Right lobe of liver (tissue), 6 donors: Measurements from ENCODE around the gene MT1E. TPM values are rescaled to one million over a fixed set of nuclear protein-coding genes. Genes with fewer than 3 reads are reported as not detected.
A peak's percentile ranks its signal among the peaks of the same experiment; 100 is the strongest.

Experiments
- ATAC-seq, 4 donors: fragments of 200-7000 bp; cut with Tn5 transposase; one replicate each; pipeline ENCODE4 v1.9.1; 2020; ENCODE audit warnings: mild to moderate bottlenecking in 4 of 4, moderate library complexity in 4 of 4
- DNase-seq, 3 donors: peaks; one replicate each; pipeline ENCODE4 v3.0.0-alpha.2; 2020
- H3K27ac ChIP-seq, 3 donors: fragments of 200-600 bp; one replicate each; pipeline ENCODE4 v1.8.0; 2022
- H3K27me3 ChIP-seq, 2 donors: fragments of 200-600 bp; one replicate each; pipeline ENCODE4 v1.8.0; 2022
- H3K36me3 ChIP-seq, 4 donors: fragments of 200-600 bp; sonication (generic) in 1 of 4; one replicate each; pipeline versions ENCODE4 v1.5.1 to v1.8.0; 2017 to 2022; ENCODE audit warnings: control low read depth in 1 of 4
- H3K4me1 ChIP-seq, 4 donors: fragments of 200-600 bp; sonication (generic) in 1 of 4; one replicate each; pipeline versions ENCODE4 v1.5.1 to v1.8.0; 2017 to 2022; ENCODE audit warnings: control low read depth in 1 of 4
- H3K4me3 ChIP-seq, 3 donors: fragments of 200-600 bp; one replicate each; pipeline ENCODE4 v1.8.0; 2022
- H3K9me3 ChIP-seq, 4 donors: fragments of 200-600 bp; sonication (generic) in 1 of 4; one replicate each; pipeline versions ENCODE4 v1.5.1 to v1.8.0; 2017 to 2022; ENCODE audit warnings: control low read depth in 1 of 4
- POLR2A ChIP-seq: fragments of 450-650 bp; IDR thresholded peaks from one replicate; pipeline ENCODE4 v1.6.1; 2017; ENCODE audit warnings: antibody characterized with exemption, mild to moderate bottlenecking
- WGBS: methylation state at CpG from one replicate; pipeline ENCODE4 v1.1.6; 2018; ENCODE audit warnings: low coverage, low lambda C conversion rate; ENCODE audit not compliant: insufficient coverage; ENCODE audit errors: missing lambda C conversion rate; 5-methylcytosine and 5-hydroxymethylcytosine counted together
- intact Hi-C, 2 donors: fragments of 100-400 bp; cut with DNase I; formaldehyde crosslinking; loops; one replicate each; pipeline versions ENCODE4 v1.11.2 to v1.14.1; 2022
- total RNA-seq, 6 experiments: library from RNA; depleted of rRNA in 2 of 6; stranded (reverse); fragments of >200 nt in 2 of 6; fragmentation: NEBNext Ultra II Directional in 3 of 6; extraction: Animal tissue kit (Norgen Biotek cat#: 25700) in 3 of 6; gene quantifications; one replicate each; pipeline versions ENCODE4 v1.1.0 to v1.2.4, GENCODE V29; 2016 to 2023
- TF ChIP-seq, protein P1 (sequence below), 4 donors: fragments of 200-600 bp in 3 of 4; fragments of 450-650 bp in 1 of 4; IDR thresholded peaks; one replicate each; pipeline versions ENCODE4 v1.5.1 to v1.8.0; 2016 to 2022; ENCODE audit warnings: antibody characterized with exemption in 4 of 4, mild to moderate bottlenecking in 2 of 4
- donor health status: DM: no; HTN: yes; CAD: no.
- donor health status: DM: no; HTN: no; CAD: no.
- donor health status: DM: no; HTN: no; CAD: no.
- donor health status: DM: no; HTN: yes; CAD: no.
- donor health status: DM: no; HTN: yes; CAD: no.

MT1E gene
- total RNA-seq, 6 experiments from 2014 or later, result 403 to 1,748 (median 691) TPM

DNA sequence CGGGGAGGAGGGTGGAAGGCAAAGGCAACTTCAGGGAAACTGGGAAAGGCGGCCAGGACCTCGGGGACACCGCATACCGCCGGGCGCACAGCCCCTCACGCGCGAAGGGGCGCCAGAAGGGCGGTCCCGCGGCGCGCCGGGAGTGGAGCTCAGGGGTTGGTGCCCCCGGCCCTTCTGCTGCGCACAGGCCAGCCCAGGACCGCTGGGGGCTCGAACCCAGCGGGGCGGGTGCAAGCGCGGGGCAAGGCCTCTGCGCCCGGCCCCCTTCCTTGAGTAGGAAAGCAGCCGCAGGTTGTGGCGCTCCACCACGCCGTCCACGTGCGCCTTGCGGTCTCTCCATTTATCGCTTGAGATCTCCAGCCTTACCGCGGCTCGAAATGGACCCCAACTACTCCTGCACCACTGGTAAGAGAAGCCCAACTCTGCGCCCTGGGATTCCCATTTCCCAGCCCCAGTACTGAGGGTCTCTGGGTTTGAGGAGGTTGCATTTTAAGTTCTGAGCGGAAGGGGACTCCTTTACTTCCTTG is 9.9 kb downstream of the MT1E start:
- ATAC-seq, result no peak
- intact Hi-C loops, result no loop called here
- no peak overlapping the region for H3K27ac ChIP-seq
- no peaks in the 10 kb centered on the region for H3K36me3 ChIP-seq
- peak in 1 of 3 donors; percentile 39 for DNase-seq
- TF ChIP-seq, protein P1, sequence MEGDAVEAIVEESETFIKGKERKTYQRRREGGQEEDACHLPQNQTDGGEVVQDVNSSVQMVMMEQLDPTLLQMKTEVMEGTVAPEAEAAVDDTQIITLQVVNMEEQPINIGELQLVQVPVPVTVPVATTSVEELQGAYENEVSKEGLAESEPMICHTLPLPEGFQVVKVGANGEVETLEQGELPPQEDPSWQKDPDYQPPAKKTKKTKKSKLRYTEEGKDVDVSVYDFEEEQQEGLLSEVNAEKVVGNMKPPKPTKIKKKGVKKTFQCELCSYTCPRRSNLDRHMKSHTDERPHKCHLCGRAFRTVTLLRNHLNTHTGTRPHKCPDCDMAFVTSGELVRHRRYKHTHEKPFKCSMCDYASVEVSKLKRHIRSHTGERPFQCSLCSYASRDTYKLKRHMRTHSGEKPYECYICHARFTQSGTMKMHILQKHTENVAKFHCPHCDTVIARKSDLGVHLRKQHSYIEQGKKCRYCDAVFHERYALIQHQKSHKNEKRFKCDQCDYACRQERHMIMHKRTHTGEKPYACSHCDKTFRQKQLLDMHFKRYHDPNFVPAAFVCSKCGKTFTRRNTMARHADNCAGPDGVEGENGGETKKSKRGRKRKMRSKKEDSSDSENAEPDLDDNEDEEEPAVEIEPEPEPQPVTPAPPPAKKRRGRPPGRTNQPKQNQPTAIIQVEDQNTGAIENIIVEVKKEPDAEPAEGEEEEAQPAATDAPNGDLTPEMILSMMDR (IDR thresholded peaks at IDR 0.05), result no peak
- no peak for TF ChIP-seq POLR2A
- no peaks in the 10 kb centered on the region for H3K9me3 ChIP-seq
- H3K4me1 ChIP-seq, result peaks cover 0 to 25% (median 3%) of the 10 kb centered on the region in 4 donors
- WGBS, result 62% methylated on average over 4 of the region's 40 CpGs
- no peak overlapping the region for H3K4me3 ChIP-seq
- H3K27me3 ChIP-seq, result no peaks in the 10 kb centered on the region

DNA sequence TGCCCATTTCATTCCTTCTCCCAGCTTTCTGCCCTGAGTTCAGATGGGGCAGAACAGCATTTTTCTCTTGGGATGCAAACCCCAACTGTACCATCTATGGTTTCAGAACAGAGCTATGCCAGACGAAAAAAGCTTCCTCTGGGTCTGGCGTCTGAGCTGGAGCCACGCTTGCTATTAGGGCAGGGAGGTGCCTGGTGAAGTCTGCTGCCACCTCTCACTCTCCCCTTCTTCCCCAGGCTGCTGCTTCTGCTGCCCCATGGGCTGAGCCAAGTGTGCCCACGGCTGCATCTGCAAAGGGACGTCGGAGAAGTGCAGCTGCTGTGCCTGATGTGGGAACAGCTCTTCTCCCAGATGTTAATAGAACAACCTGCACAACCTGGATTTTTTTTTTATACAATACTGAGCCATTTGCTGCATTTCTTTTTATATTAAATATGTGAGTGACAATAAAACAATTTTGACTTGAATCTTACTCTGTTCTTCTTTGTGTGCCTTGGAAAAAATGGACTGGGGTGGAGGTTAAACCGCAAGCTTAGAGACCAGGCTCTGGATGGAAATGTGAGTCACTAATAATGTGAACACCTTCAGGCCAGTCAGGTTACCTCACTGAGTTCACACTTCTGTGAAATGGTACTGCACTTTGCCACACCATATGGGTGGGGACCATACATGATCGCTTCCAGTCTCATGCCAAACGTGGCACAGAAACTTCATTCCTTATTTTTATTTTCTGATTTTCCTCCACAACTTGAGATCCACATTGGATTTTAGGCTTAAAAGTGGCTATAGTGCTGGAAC is 11.2 kb downstream of the MT1E start:
- no peak overlapping the region for H3K27ac ChIP-seq
- intact Hi-C loops, result no loop called here
- 56% methylated on average over 9 of the region's 9 CpGs for WGBS

DNA sequence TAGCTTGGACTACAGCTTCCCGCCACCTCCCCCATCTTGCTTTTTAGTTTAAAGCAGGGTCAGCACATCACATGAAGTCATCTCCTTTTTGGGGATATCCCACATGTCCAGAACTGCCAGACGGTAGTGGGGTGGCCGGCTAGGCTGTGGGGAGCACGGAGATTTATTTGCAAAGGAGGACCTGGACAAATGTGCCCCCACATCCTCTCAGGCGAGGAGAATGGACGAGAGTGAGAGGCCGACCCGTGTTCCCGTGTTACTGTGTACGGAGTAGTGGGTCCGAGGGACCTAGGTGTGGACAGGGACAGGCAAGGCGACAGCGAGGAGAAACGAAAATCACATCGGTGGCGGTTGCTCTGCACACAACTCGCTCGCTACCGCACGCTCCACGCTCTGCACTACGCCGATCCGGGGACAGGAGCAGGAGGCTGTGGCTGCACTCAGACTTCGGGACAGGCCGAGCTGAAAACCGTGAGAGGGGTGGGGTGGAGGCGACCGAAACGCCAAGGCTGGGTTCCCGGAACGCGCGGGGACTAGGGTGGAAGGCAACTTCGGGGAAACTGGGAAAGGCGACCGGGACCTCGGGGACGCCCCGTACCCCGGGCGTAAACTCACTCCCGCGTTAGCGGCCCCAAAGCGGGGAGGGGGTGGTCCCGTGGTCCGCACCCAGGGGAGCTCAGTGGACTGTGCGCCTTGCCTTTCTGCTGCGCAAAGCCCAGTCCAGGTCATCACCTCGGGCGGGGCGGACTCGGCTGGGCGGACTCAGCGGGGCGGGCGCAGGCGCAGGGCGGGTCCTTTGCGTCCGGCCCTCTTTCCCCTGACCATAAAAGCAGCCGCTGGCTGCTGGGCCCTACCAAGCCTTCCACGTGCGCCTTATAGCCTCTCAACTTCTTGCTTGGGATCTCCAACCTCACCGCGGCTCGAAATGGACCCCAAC is 12.5 kb downstream of the MT1E start, which contains the start of gene MT1A:
TSS of gene MT1A (plus strand) at position 853 of the 937 bp plus-strand sequence. CDS start at position 926, 73 bp downstream.
- ATAC-seq (peak; percentile 84 to 93 (median 87)), DNase-seq (peak; percentile 90 to 97 (median 95))
- peak within 1 kb of the TSS; percentile 69 to 78 (median 70) for H3K27ac ChIP-seq
- no peaks in the 10 kb centered on the region for H3K36me3 ChIP-seq
- intact Hi-C loops, result no loop called here
- 6% methylated on average over 34 of the region's 68 CpGs for WGBS
- H3K27me3 ChIP-seq, result no peaks in the 10 kb centered on the region
- H3K4me1 ChIP-seq, result peaks cover 0 to 23% (median 3%) of the 10 kb centered on the region in 4 donors
- peak within 1 kb of the TSS; percentile 35 to 60 (median 57) for H3K4me3 ChIP-seq
- H3K9me3 ChIP-seq, result no peaks in the 10 kb centered on the region
- TF ChIP-seq, protein P1 (IDR thresholded peaks at IDR 0.05), result no peak
- peak; percentile 96 for TF ChIP-seq POLR2A

More for the DNA sequence above, 11.2 kb downstream of the MT1E start:
- no peak for ATAC-seq
- H3K4me3 ChIP-seq, result no peak overlapping the region
- H3K27me3 ChIP-seq, result no peaks in the 10 kb centered on the region
- TF ChIP-seq, protein P1 (IDR thresholded peaks at IDR 0.05), result no peak
- TF ChIP-seq POLR2A, result no peak
- no peak for DNase-seq
- H3K36me3 ChIP-seq, result no peaks in the 10 kb centered on the region
- H3K9me3 ChIP-seq, result no peaks in the 10 kb centered on the region
- H3K4me1 ChIP-seq, result peaks cover 0 to 15% (median 3%) of the 10 kb centered on the region in 4 donors

DNA sequence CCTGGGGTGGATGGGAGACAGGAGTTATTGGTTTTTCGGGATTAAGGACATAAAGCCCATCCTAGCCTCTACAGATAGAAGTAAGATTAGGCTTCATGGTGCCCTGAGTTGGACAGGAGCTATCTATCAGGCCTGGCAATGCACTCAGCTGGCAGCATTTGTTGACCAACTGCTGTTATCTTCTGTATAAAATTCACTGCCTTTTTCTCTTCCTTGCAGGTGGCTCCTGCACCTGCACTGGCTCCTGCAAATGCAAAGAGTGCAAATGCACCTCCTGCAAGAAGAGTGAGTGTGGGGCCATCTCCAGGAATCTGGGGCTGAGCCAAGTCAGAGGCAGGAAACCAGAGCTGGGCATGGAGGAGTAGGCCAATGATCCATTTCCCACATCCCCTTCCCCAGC is 13.5 kb downstream of the MT1E start:
- WGBS, result 13% methylated on average over 1 of the region's 1 CpG
- no peaks in the 10 kb centered on the region for H3K27me3 ChIP-seq
- peak overlapping the region in 2 of 3 donors; percentile 70 to 78 for H3K27ac ChIP-seq
- intact Hi-C loops, result no loop called here
- DNase-seq (peak in 1 of 3 donors; percentile 56), ATAC-seq (peak; percentile 3 to 38 (median 16))
- H3K9me3 ChIP-seq, result no peaks in the 10 kb centered on the region
- H3K4me3 ChIP-seq, result peak overlapping the region in 2 of 3 donors; percentile 57 to 60
- TF ChIP-seq, protein P1 (IDR thresholded peaks at IDR 0.05), result no peak
- TF ChIP-seq POLR2A, result no peak
- H3K36me3 ChIP-seq, result no peaks in the 10 kb centered on the region
- peaks cover 0 to 30% (median 7%) of the 10 kb centered on the region in 4 donors for H3K4me1 ChIP-seq
